Endometrium (tissue), 2 donors: ENCODE measurements around the gene NFE2L1.

Source experiments
- FAIRE-seq: peaks from 2 replicates; lab custom pipeline; 2012; peaks lifted over from hg19 to GRCh38; lab: Jason Lieb, UNC
- donor health status: control.
- donor health status: control.

Gene NFE2L1

GRCh38 chr17:48110761-48111160 is 62.6 kb downstream of the NFE2L1 start:
- no peak for FAIRE-seq
